GM23338 (cell line): ENCODE results near the gene MAOB. TPM values are rescaled to one million over a fixed set of nuclear protein-coding genes. Genes with fewer than 3 reads are reported as not detected.

Source experiments
- ATAC-seq: fragments of 200-7000 bp; cut with Tn5 transposase; 3 replicates; pipeline ENCODE4 v1.9.1; 2020
- DNase-seq: peaks from one replicate; pipeline ENCODE4 v3.0.0-alpha.2; 2015; ENCODE audit warnings: low spot score
- H2AFZ ChIP-seq: fragments of 200-600 bp; sonication (generic); 2 replicates; pipeline ENCODE4 v1.8.0; 2016; ENCODE audit warnings: antibody characterized with exemption, mild to moderate bottlenecking, moderate library complexity
- H3F3A ChIP-seq: fragments of 200-600 bp; sonication (generic); replicated peaks from 2 replicates; pipeline ENCODE4 v1.8.0; 2017; ENCODE audit warnings: antibody characterized with exemption, mixed run types, low read depth
- H3K27ac ChIP-seq: fragments of 200-600 bp; sonication (generic); 2 replicates; pipeline ENCODE4 v1.6.1; 2016; ENCODE audit warnings: low read depth
- H3K27me3 ChIP-seq: fragments of 200-600 bp; sonication (generic); 2 replicates; pipeline ENCODE4 v1.8.0; 2016; ENCODE audit warnings: mild to moderate bottlenecking, mixed run types, moderate library complexity; ENCODE audit not compliant: insufficient read depth
- H3K36me3 ChIP-seq: fragments of 200-600 bp; sonication (generic); 2 replicates; pipeline ENCODE4 v1.8.0; 2016; ENCODE audit warnings: mild to moderate bottlenecking; ENCODE audit not compliant: insufficient read depth
- H3K4me1 ChIP-seq: fragments of 200-600 bp; sonication (generic); 2 replicates; pipeline ENCODE4 v1.8.0; 2016; ENCODE audit warnings: mild to moderate bottlenecking, moderate library complexity; ENCODE audit not compliant: insufficient read depth
- H3K4me2 ChIP-seq: fragments of 200-600 bp; sonication (generic); 2 replicates; pipeline ENCODE4 v1.7.1; 2017; ENCODE audit warnings: mixed run types
- H3K4me3 ChIP-seq: fragments of 200-600 bp; sonication (generic); 2 replicates; pipeline ENCODE4 v1.6.1; 2016; ENCODE audit warnings: mixed run types
- H3K79me2 ChIP-seq: fragments of 200-600 bp; sonication (generic); replicated peaks from 2 replicates; pipeline ENCODE4 v1.8.0; 2017; ENCODE audit warnings: mild to moderate bottlenecking; ENCODE audit not compliant: insufficient read depth
- H3K9me2 ChIP-seq: fragments of 200-600 bp; sonication (generic); 2 replicates; pipeline ENCODE4 v1.8.0; 2017; ENCODE audit not compliant: insufficient read depth
- H4K20me1 ChIP-seq: fragments of 200-600 bp; sonication (generic); replicated peaks from 2 replicates; pipeline ENCODE4 v1.8.0; 2017; ENCODE audit warnings: mild to moderate bottlenecking; ENCODE audit not compliant: insufficient read depth
- H3K27ac Mint-ChIP-seq: 2 replicates; pipeline ENCODE4 v1.8.0; 2020; ENCODE audit warnings: inconsistent platforms, mild to moderate bottlenecking, moderate library complexity, mixed read lengths
- H3K27me3 Mint-ChIP-seq: 3 replicates; pipeline ENCODE4 v1.8.0; 2022; ENCODE audit warnings: low read depth, mild to moderate bottlenecking, moderate library complexity, mixed read lengths, inconsistent platforms; ENCODE audit not compliant: insufficient read depth, poor library complexity
- H3K36me3 Mint-ChIP-seq: 3 replicates; pipeline ENCODE4 v1.8.0; 2021; ENCODE audit warnings: low read depth, mild to moderate bottlenecking, inconsistent platforms, moderate library complexity, mixed read lengths
- H3K4me1 Mint-ChIP-seq: 3 replicates; pipeline ENCODE4 v1.8.0; 2020; ENCODE audit warnings: mild to moderate bottlenecking, inconsistent platforms, mixed read lengths
- H3K4me3 Mint-ChIP-seq: 3 replicates; pipeline ENCODE4 v1.8.0; 2021; ENCODE audit warnings: moderate library complexity, mild to moderate bottlenecking, inconsistent platforms, mixed read lengths
- H3K9me3 Mint-ChIP-seq: 3 replicates; pipeline ENCODE4 v1.8.0; 2020; ENCODE audit warnings: moderate library complexity, mild to moderate bottlenecking, inconsistent platforms, mixed read lengths
- CREB1 ChIP-seq: fragments of 250-450 bp; sonication (Bioruptor Pico); IDR thresholded peaks from 2 replicates; pipeline ENCODE4 v1.5.0; 2020; ENCODE audit warnings: low read depth, mild to moderate bottlenecking, moderate library complexity
- CTCF ChIP-seq, 2 experiments: fragments of 200-600 bp in 1 of 2; sonication (generic) in 1 of 2; conservative IDR thresholded peaks; 2 replicates each; pipeline versions ENCODE4 v1.5.1 to v1.6.1; 2016 to 2017; ENCODE audit warnings: antibody characterized with exemption in 2 of 2, low read depth in 2 of 2, mild to moderate bottlenecking in 2 of 2, moderate library complexity in 1 of 2
- ETS1 ChIP-seq: IDR thresholded peaks from 2 replicates; pipeline ENCODE4 v1.6.1; 2016; ENCODE audit warnings: antibody characterized with exemption
- EZH2 ChIP-seq: fragments of 200-600 bp; sonication (generic); IDR thresholded peaks from one replicate; pipeline ENCODE4 v1.8.0; 2017; ENCODE audit warnings: antibody characterized with exemption, mild to moderate bottlenecking, low read depth; ENCODE audit not compliant: unreplicated experiment
- EZH2phosphoT487 ChIP-seq: fragments of 200-600 bp; sonication (generic); IDR thresholded peaks from one replicate; pipeline ENCODE4 v1.8.1; 2018; ENCODE audit warnings: antibody characterized with exemption; ENCODE audit not compliant: unreplicated experiment
- JUNB ChIP-seq: IDR thresholded peaks from one replicate; pipeline ENCODE4 v1.6.1; 2016; ENCODE audit warnings: antibody characterized with exemption; ENCODE audit not compliant: unreplicated experiment
- POLR2AphosphoS5 ChIP-seq: IDR thresholded peaks from 2 replicates; pipeline ENCODE4 v1.6.1; 2016; ENCODE audit warnings: antibody characterized with exemption, low read depth
- REST ChIP-seq: IDR thresholded peaks from one replicate; pipeline ENCODE4 v1.6.1; 2018; ENCODE audit warnings: antibody characterized with exemption; ENCODE audit not compliant: unreplicated experiment
- STAT1 ChIP-seq: IDR thresholded peaks from one replicate; pipeline ENCODE4 v1.6.1; 2016; ENCODE audit warnings: antibody characterized with exemption; ENCODE audit not compliant: unreplicated experiment
- ZNF114 ChIP-seq: fragments of 250-450 bp; sonication (Bioruptor Pico); IDR thresholded peaks from 2 replicates; pipeline ENCODE4 v1.5.0; 2020; ENCODE audit warnings: mild to moderate bottlenecking, moderate library complexity
- ZNF331 ChIP-seq: fragments of 250-450 bp; sonication (Bioruptor Pico); IDR thresholded peaks from 2 replicates; pipeline ENCODE4 v1.5.0; 2020; ENCODE audit warnings: low read depth, mild to moderate bottlenecking, moderate library complexity
- ZNF462 ChIP-seq: fragments of 250-450 bp; sonication (Bioruptor Pico); IDR thresholded peaks from 2 replicates; pipeline ENCODE4 v1.5.0; 2020; ENCODE audit warnings: mild to moderate bottlenecking, moderate library complexity
- polyA plus RNA-seq: library from polyadenylated mRNA; unstranded; fragments of >200 nt; fragmentation: Nextera tagmentation; extraction: Ambion mirVana; gene quantifications from 2 replicates; pipeline ENCODE4 v1.2.1, GENCODE V29; 2016
- total RNA-seq: library from RNA; depleted of rRNA; stranded (reverse); fragments of >200 nt; shearing (Covaris generic); gene quantifications from 2 replicates; pipeline ENCODE4 v1.2.3, GENCODE V29; 2014

MAOB gene
- total and polyA plus RNA-seq, 2 experiments from 2014 or later, result 1.0 to 1.3 TPM

- ATAC-seq (no peak), DNase-seq (no peak)
- Histone ChIP-seq H3K36me3 (no peaks in the 10 kb centered on the region), H3K4me2 (no peak overlapping the region), H3K9me2 (no peaks in the 10 kb centered on the region), H3K4me1 (no peaks in the 10 kb centered on the region), H3K79me2 (no peaks in the 10 kb centered on the region), H3F3A (no peaks in the 10 kb centered on the region), H3K27ac (no peak overlapping the region), H3K4me3 (no peak overlapping the region), H3K27me3 (no peaks in the 10 kb centered on the region), H4K20me1 (no peaks in the 10 kb centered on the region), H2AFZ (no peak overlapping the region)
- no peaks in the 10 kb centered on the region for H3K4me1 Mint-ChIP-seq
- TF ChIP-seq CTCF (conservative IDR thresholded peaks at IDR 0.05; ENCODE audit: low read depth in 2 of 2) (no peak), EZH2 (no peak), ETS1 (no peak), CREB1 (no peak), STAT1 (no peak), REST (no peak), ZNF462 (CRISPR knock-in tag) (no peak), POLR2AphosphoS5 (no peak), ZNF114 (CRISPR knock-in tag) (no peak), JUNB (no peak), EZH2phosphoT487 (no peak), ZNF331 (CRISPR knock-in tag) (no peak)
- H3K27ac Mint-ChIP-seq, result no peak overlapping the region
- H3K9me3 Mint-ChIP-seq, result no peaks in the 10 kb centered on the region; the same call in 2 of the 3 replicates
- no peaks in the 10 kb centered on the region; the same call in 2 of the 3 replicates for H3K36me3 Mint-ChIP-seq
- H3K27me3 Mint-ChIP-seq, result no peaks in the 10 kb centered on the region
- no peak overlapping the region for H3K4me3 Mint-ChIP-seq
Observed at GRCh38 chrX:43720082-43720481, 162.2 kb downstream of the MAOB start.
